Mammary epithelial cell (primary cell): ENCODE results near the gene CABP1.

Experiments
- CTCF ChIP-seq, 2 donors: IDR thresholded peaks in 1 of 2; conservative IDR thresholded peaks in 1 of 2; 2 replicates each; pipeline ENCODE4 v1.5.1; 2011 to 2012; ENCODE audit warnings: inconsistent platforms in 2 of 2, low read length in 2 of 2, mild to moderate bottlenecking in 2 of 2, control low read depth in 1 of 2, low read depth in 1 of 2; ENCODE audit not compliant: insufficient read depth in 1 of 2; ENCODE audit errors: extremely low read depth in 1 of 2
- EZH2 ChIP-seq: IDR thresholded peaks from 2 replicates; pipeline ENCODE4 v1.6.1; 2012; ENCODE audit warnings: low read length, inconsistent platforms, borderline replicate concordance

GRCh38 chr12:120642826-120643225, 2.4 kb downstream of the CABP1 start:
- no peak for TF ChIP-seq EZH2
- TF ChIP-seq CTCF (conservative IDR thresholded peaks at IDR 0.05 in 1 of 2, IDR thresholded peaks at IDR 0.05 in 1 of 2; ENCODE audit: extremely low read depth in 1 of 2, insufficient read depth in 1 of 2, low read depth in 1 of 2, low read length in 2 of 2): no peak
